Measurements from ENCODE around the gene PAH. TPM values are rescaled to one million over a fixed set of nuclear protein-coding genes. Genes with fewer than 3 reads are reported as not detected.

The PAH gene
- polyA plus RNA-seq (ENCODE audit: insufficient read depth in 1 of 5, insufficient read length in 5 of 5, low replicate concordance in 1 of 5) = 1 to 10 TPM in 1 of 5 donors, under 1 TPM in 4; 0.05 to 6.3 (median 0.31) TPM
- long read RNA-seq, donor 1 = 0 reads
- long read RNA-seq, donor 2 = 0 reads
- long read RNA-seq, donor 3 = 0 reads
- long read RNA-seq, donor 4, partial matches to known transcripts = 9 of 9 reads
- long read RNA-seq, donor 4, other reads (novel, unspliced or antisense) = 0 of 9 reads
- long read RNA-seq, donor 5 = 0 reads
- long read RNA-seq, donor 6 = 0 reads
- long read RNA-seq, donor 7 = 0 reads
- long read RNA-seq, donor 8 = 0 reads

GRCh38 chr12:102917026-102917787 is at the start of gene PAH:
PAH (minus strand) TSS chr12:102917244; CDS start chr12:102917130, 114 bp downstream.
- DNase-seq = peak; percentile 1 to 2

DNA sequence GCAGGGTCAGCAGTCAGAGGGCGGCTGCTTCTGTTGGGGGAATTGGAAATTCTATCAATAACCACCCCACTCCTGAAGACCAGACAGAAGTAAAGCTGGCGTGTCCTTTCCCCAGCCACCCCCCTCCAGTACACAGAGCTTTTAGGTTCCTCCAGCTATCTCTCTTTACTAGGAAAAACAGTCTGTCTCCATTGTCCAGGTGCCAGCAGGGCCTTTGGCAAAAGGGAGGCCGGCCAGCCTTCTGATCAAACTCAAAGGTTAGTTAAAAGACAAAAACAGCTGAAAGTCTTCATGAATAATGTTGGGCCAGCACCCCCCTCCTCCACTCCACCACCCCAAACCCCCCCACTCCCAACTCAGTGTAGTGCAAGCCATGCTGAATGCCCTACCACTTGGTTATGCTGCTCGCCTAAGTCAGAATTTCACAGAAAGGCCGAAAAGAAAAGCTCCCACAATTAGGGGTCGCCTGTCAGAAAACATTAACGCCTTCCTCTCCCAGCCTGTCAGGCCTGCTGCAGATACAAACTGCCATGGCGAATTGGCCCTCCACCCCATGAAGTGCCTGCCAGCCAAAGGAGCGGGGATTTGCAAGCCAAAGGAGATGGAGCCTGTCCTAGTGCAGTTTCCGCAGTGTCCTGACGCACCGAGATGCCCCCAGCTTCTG is 49.3 kb upstream of the PAH start:
- DNase-seq = no peak

DNA sequence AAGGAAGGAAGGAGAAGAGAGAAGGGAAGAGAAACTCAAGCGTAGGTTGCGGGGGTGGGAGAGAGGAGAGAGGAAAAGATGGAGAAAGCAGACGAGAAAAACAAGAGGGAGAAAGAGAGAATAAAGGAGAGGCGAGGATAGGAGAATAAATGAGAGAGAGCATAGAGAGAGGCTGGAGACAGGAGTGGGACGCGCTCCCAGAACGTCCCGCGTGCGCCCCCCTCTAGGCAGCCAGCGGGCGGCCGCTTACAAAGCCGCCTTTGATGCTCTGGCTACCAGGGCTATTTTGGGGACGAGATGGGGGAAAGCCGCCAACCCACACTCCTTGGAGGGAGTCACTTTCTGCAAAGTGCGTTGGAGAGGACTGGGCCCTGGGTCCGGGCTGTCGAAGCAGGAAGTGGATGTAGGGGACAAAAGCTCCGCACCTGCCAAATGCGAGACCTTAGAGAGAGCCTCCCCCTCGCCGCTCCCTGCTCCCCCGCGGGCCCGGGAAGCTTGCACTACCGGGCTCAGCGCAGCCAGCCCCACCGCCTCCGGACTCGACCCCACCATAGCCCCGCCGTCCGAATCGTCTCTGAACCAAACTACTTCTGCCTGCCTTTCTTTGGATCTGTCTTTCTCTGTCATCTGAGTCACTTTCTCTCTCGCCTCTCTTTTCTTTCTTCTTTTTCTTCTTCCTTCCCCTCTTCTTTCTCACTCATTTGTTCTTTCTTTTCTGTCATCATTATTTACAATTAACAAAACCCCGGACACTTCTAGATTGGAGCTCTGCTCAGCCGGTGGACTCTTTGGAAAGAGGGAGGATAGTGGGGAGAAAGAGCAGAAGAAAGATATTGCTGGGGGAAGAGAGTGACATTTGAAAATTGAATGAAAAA is 48.5 kb upstream of the PAH start:
- no peak for DNase-seq

DNA sequence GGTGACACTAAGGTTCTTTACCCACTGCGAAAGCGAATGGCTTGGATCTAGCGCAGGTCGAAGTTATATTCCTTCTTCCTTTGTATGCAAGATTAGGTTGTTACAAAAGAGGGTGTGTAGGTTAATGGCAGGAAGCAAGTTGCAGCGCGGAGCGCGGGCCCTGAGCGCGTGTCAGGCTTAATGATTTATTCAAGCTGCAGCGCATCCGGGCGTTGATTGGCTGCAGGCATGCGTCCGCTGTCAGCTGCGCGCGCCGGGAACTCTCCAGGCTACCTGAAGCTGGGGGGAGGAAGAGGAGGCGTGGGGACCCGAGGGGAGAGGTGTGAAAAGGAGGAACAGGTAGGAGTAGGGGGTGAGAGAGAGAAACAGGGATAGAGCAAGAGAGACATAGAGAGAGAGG is 47.8 kb upstream of the PAH start:
- no peak for DNase-seq

DNA sequence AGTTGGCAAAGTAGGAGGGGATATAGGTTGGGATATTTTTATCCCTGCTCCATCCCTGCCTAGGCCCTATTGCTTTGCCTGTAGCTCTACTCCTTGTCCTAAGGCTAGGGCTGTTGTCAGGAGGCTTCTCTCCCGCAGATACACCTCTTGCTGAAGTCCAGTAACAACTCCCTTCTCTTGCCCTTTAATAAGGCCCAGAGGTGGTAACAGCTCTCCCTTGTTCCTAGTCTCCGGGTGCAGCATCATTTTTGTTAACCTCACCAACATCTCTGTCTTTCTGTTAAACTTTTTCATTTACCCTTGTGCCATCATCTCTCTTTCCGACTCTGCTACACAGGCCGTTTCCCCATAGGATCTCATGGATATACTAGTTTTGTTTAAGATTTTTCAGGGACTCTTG is 46.8 kb upstream of the PAH start:
- DNase-seq = no peak

DNA sequence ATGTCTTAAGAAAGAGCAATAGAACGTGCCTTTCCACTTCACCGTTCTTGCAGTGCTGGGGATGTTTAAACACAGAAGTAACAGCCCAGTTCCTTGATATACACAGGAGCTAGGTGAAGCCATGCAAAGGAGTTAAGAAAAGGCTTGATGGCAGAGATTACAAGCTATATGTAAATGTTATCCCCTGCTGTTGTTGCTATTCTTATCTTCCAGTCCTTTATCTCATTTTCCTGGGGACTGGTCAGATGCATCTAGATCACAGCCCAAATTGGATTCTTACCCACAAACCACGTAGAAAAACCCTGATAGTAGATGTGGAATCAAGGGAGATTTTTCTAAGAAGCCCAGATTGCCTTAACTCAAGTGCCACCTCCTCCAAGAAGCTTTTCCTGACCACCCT is 45.9 kb upstream of the PAH start:
- DNase-seq = no peak

DNA sequence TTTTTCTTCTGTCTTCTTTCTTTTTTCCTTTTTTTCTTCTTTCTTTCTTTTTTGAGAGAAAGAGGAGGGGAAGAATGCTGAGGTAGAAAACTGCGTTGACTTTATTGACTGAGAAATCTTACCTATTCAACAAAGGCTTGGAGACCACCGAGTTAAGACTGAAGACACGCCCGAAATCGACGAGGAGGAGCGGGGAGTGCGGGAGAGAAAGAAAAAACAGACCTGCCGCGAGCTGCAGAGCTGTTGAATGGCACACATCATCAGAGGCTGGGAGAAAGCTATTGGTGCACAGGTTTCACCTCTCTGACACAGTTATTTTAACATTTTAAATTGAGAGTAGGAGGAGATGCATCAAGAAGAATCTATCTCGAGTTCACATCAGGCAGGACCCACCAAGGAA is 45.5 kb upstream of the PAH start:
- no peak for DNase-seq

DNA sequence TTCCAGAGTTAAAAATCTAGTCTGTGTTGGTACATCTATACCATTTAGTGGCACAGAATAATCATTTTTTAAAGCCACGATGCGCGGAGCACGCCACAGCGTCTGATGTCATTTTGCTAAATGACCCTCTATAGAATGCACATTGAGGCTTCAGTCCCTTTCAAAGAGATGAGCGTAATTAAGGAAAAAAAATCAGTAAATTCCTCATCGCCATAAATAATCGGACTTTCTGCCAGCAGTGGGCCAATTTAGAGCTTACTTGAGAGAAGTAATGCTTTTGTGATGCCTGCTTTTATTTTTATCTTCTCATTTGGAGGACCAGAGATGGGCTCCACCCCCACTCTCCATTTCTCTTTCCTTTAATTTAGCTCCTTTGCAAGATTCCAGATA is 44.4 kb upstream of the PAH start:
- DNase-seq = no peak

- DNase-seq = no peak
These were observed 43.9 kb upstream of the PAH start for GRCh38 chr12:102960766-102961465.

- DNase-seq = no peak
These were observed 42.3 kb upstream of the PAH start for GRCh38 chr12:102959391-102959790.

DNA sequence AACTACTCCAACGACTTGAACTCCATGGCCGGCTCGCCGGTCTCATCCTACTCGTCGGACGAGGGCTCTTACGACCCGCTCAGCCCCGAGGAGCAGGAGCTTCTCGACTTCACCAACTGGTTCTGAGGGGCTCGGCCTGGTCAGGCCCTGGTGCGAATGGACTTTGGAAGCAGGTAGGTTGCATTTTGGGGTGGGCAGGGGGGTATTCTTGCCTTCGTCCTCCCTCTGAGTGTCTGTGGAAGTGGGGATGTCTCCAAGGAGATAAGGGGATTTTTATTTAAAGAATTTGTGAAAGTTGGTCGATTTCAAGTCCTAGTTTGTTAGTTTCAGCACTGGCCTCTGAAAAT is 41.8 kb upstream of the PAH start:
- DNase-seq = no peak

DNA sequence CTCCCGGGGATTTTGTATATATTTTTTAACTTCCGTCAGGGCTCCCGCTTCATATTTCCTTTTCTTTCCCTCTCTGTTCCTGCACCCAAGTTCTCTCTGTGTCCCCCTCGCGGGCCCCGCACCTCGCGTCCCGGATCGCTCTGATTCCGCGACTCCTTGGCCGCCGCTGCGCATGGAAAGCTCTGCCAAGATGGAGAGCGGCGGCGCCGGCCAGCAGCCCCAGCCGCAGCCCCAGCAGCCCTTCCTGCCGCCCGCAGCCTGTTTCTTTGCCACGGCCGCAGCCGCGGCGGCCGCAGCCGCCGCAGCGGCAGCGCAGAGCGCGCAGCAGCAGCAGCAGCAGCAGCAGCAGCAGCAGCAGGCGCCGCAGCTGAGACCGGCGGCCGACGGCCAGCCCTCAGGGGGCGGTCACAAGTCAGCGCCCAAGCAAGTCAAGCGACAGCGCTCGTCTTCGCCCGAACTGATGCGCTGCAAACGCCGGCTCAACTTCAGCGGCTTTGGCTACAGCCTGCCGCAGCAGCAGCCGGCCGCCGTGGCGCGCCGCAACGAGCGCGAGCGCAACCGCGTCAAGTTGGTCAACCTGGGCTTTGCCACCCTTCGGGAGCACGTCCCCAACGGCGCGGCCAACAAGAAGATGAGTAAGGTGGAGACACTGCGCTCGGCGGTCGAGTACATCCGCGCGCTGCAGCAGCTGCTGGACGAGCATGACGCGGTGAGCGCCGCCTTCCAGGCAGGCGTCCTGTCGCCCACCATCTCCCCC is 41.2 kb upstream of the PAH start:
- DNase-seq = peak in 1 of 2 donors; percentile 36

- DNase-seq = peak in 1 of 2 donors; percentile 14
These were observed 40.5 kb upstream of the PAH start, which contains the start of gene ASCL1 for GRCh38 chr12:102957339-102958050. ASCL1 (plus strand) TSS chr12:102957674; CDS start chr12:102958245, 571 bp downstream.

DNA sequence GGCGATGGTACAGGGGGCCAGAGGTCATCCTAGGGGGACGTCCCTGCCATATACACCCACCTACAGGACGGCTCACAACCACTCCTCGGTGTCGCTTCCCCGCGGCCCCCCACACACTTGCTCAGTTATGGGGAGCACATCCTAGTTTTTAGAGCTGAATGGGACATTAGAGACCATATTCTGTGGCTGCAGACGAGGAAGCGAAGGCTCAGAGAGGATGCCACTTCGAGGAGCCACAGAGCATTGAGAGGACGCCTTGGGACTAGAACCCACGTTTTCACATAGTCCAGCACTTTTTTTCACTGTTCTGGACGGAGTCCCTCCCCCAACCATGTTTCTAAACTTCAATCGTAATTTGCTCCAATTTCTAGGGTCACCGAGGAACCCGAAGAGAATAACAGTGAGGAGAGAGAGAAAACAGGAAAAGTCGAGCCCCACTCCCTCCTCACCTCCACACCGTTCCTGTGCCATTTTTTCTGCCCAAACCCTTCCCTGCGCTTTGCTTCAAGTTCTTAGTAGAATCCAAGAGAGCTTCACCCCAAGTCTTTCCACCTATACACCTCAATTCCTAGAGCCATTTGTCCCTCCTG is 39.8 kb upstream of the PAH start:
- DNase-seq = no peak

GRCh38 chr12:102955926-102956737 is 39.1 kb upstream of the PAH start:
- no peak for DNase-seq

- DNase-seq = no peak
These were observed 37.1 kb upstream of the PAH start for GRCh38 chr12:102954134-102954533.

GRCh38 chr12:102953221-102953620 is 36.2 kb upstream of the PAH start:
- DNase-seq = no peak

GRCh38 chr12:102951841-102952240 is 34.8 kb upstream of the PAH start:
- no peak for DNase-seq

All from right lung (tissue), 10 donors.